ENCODE measurements around the gene EML6. TPM values are rescaled to one million over a fixed set of nuclear protein-coding genes. Genes with fewer than 3 reads are reported as not detected.

The EML6 gene
- total RNA-seq, 1 experiment from 2014 or later: 6.6 TPM

- ATAC-seq (no peak), DNase-seq (ENCODE audit: low read depth, low spot score) (no peak)
- no TSS peak for BruUV-seq (replicated peaks)
- Histone ChIP-seq H3K9me2 (ENCODE audit: insufficient read depth) (no peaks in the 10 kb centered on the region), H3K4me1 (ENCODE audit: control insufficient read depth in 1 of 2, insufficient read depth in 2 of 2, low read length in 2 of 2) (peaks cover 32 to 53% of the 10 kb centered on the region in 2 experiments), H4K20me1 (ENCODE audit: insufficient read depth) (peaks cover 50% of the 10 kb centered on the region; the same call in 1 of the 2 replicates), H3K4me3 (replicated peaks in 1 of 2; ENCODE audit: low read depth in 1 of 2, low read length in 2 of 2) (no peak overlapping the region), H3K36me3 (ENCODE audit: control insufficient read depth in 1 of 2, insufficient read depth in 2 of 2, low read length in 2 of 2) (0 out of 4 replicates have a peak, but pooled peaks cover 0 to 4% of the 10 kb centered on the region in 2 experiments), H3K79me2 (ENCODE audit: insufficient read depth, low read length) (peaks cover 100% of the 10 kb centered on the region), H3K27me3 (ENCODE audit: insufficient read depth, low read length) (no peaks in the 10 kb centered on the region), H3K27ac (ENCODE audit: low read depth, low read length) (no peak overlapping the region), H3K4me2 (ENCODE audit: low read length) (no peak overlapping the region), H3K9ac (ENCODE audit: low read length) (no peak overlapping the region), H3K9me3 (ENCODE audit: control insufficient read depth in 1 of 2, insufficient read depth in 1 of 2, low read depth in 1 of 2, low read length in 2 of 2) (no peaks in the 10 kb centered on the region), H2AFZ (ENCODE audit: low read depth, low read length, poor library complexity, severe bottlenecking) (no peak overlapping the region)
- ChIA-PET RAD21 (ENCODE audit: low non-redundant PET in 1 of 2, low total read pairs in 2 of 2, uncharacterized antibody in 2 of 2, unreplicated experiment in 2 of 2) (no interaction called here), POLR2A (interaction anchor here (1.7 kb wide), 1 partner anchor 36 kb away, joined by 5 read pairs; no protein-coding TSS in a partner anchor), CTCF (interaction anchor here (0.9 kb wide), 1 partner anchor 9 kb away, joined by 3 read pairs; no protein-coding TSS in a partner anchor)
- intact Hi-C loops (cut with micrococcal nuclease): loop anchor here (10.0 kb wide), 1 partner anchor 348 kb away; no protein-coding TSS in a partner anchor
- TF ChIP-seq EZH2phosphoT487 (IDR thresholded peaks at IDR 0.05; ENCODE audit: borderline replicate concordance): no peak
- TF ChIP-seq ATF3 (IDR thresholded peaks at IDR 0.05): no peak
- no peak for TF ChIP-seq CTCF (IDR thresholded peaks at IDR 0.05 in 2 of 3, conservative IDR thresholded peaks at IDR 0.05 in 1 of 3; ENCODE audit: borderline replicate concordance in 1 of 3, insufficient read depth in 1 of 3, low read depth in 2 of 3, low read length in 2 of 3)
Measured at GRCh38 chr2:55012672-55013484, 289.4 kb downstream of the EML6 start.

GRCh38 chr2:55013936-55014335 lies 290.5 kb downstream of the EML6 start:
- ChIA-PET POLR2A (interaction anchor here (0.8 to 1.7 kb wide), 2 partner anchors 35 to 36 kb away, joined by 3 to 5 read pairs; partner anchors contain the start of gene RTN4), RAD21 (ENCODE audit: low non-redundant PET in 1 of 2, low total read pairs in 2 of 2, uncharacterized antibody in 2 of 2, unreplicated experiment in 2 of 2) (no interaction called here), CTCF (interaction anchor here (0.5 to 1.6 kb wide), 3 partner anchors 10 to 163 kb away, joined by 3 to 7 read pairs (median 3); no protein-coding TSS in a partner anchor)
- no TSS peak for BruUV-seq (replicated peaks)
- H4K20me1 ChIP-seq (ENCODE audit: insufficient read depth): peaks cover 54% of the 10 kb centered on the region; the same call in 1 of the 2 replicates
- H3K79me2 ChIP-seq (ENCODE audit: insufficient read depth, low read length): peaks cover 100% of the 10 kb centered on the region
- H3K4me1 ChIP-seq (ENCODE audit: control insufficient read depth in 1 of 2, insufficient read depth in 2 of 2, low read length in 2 of 2): peaks cover 32 to 53% of the 10 kb centered on the region in 2 experiments
- TF ChIP-seq CTCF (IDR thresholded peaks at IDR 0.05 in 2 of 3, conservative IDR thresholded peaks at IDR 0.05 in 1 of 3; ENCODE audit: borderline replicate concordance in 1 of 3, insufficient read depth in 1 of 3, low read depth in 2 of 3, low read length in 2 of 3): 0 out of 6 replicates have a peak, but pooled peaks of 2 of the 3 experiments have one; percentile 13 to 17
- peak; percentile 33; the same call in 1 of the 2 replicates for TF ChIP-seq RAD21 (IDR thresholded peaks at IDR 0.05; ENCODE audit: low read depth)
- no peak for TF ChIP-seq SP1 (IDR thresholded peaks at IDR 0.05; ENCODE audit: low read depth)
- no peaks in the 10 kb centered on the region for H3K27me3 ChIP-seq (ENCODE audit: insufficient read depth, low read length)
- no peak overlapping the region for H3K4me2 ChIP-seq (ENCODE audit: low read length)
- H2AFZ ChIP-seq (ENCODE audit: low read depth, low read length, poor library complexity, severe bottlenecking): no peak overlapping the region
- no peaks in the 10 kb centered on the region for H3K9me2 ChIP-seq (ENCODE audit: insufficient read depth)
- H3K27ac ChIP-seq (ENCODE audit: low read depth, low read length): no peak overlapping the region
- DNase-seq (ENCODE audit: low read depth, low spot score) (no peak), ATAC-seq (no peak)
- intact Hi-C loops (cut with micrococcal nuclease): loop anchor here (10.0 kb wide), 1 partner anchor 349 kb away; no protein-coding TSS in a partner anchor
- H3K9ac ChIP-seq (ENCODE audit: low read length): no peak overlapping the region
- H3K36me3 ChIP-seq (ENCODE audit: control insufficient read depth in 1 of 2, insufficient read depth in 2 of 2, low read length in 2 of 2): 0 out of 4 replicates have a peak, but pooled peaks cover 0 to 4% of the 10 kb centered on the region in 2 experiments
- no peaks in the 10 kb centered on the region for H3K9me3 ChIP-seq (ENCODE audit: control insufficient read depth in 1 of 2, insufficient read depth in 1 of 2, low read depth in 1 of 2, low read length in 2 of 2)
- no peak overlapping the region for H3K4me3 ChIP-seq (replicated peaks in 1 of 2; ENCODE audit: low read depth in 1 of 2, low read length in 2 of 2)

Data from HCT116 (cell line).